ENCODE data around the gene OR5K1. TPM values are rescaled to one million over a fixed set of nuclear protein-coding genes. Genes with fewer than 3 reads are reported as not detected.

The OR5K1 gene
- total and polyA plus RNA-seq, 2 of the 4 experiments (the other 2 are of a cell fraction): not detected

DNA sequence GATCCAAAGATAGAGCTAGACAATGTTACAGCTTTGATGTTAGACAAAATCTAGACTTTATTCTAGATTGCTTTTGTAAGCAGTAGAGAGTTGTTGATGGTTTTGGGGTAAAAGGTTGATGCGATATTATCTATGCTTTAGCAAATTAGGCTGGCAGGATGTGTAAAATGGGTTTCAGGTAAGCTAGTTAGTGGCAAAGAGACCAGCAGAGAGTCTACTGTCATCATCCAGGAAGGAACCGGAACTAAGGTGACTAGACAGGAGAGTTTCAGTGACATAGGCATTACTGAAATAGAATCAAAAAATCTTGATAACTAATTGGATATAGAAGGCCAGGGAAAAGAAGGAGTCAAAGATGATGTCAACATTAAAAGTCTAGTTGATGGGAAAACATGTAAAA, 45.6 kb downstream of the OR5K1 start:
- WGBS, 2 experiments (ENCODE audit: extremely low coverage in 2 of 2, insufficient read length in 1 of 2): 100% methylated on average over 2 of the region's 2 CpGs; no CpG with 5 or more reads in 1 of the 2 experiments
- POLR2A ChIA-PET (ENCODE audit: unreplicated experiment): no interaction called here

More for the DNA sequence above, 45.6 kb downstream of the OR5K1 start:
- Histone ChIP-seq H3K18ac (ENCODE audit: low read depth, low read length) (no peak overlapping the region), H3K27ac (ENCODE audit: insufficient read depth, low read length) (no peak overlapping the region), H4K5ac (ENCODE audit: low read depth, low read length) (no peak overlapping the region), H3K9ac (ENCODE audit: low read depth, low read length) (no peak overlapping the region), H2BK15ac (ENCODE audit: low read depth, low read length) (no peak overlapping the region), H3K4me3 (ENCODE audit: insufficient read depth, low read depth, low read length) (no peak overlapping the region), H3K14ac (replicated peaks; ENCODE audit: low read depth, low read length) (no peak overlapping the region), H3K9me3 (ENCODE audit: control insufficient read depth, insufficient read depth, low read length) (no peaks in the 10 kb centered on the region), H2AFZ (replicated peaks; ENCODE audit: low read length, poor library complexity) (no peak overlapping the region), H2BK20ac (ENCODE audit: low read depth, low read length) (no peak overlapping the region), H3K23ac (ENCODE audit: low read depth, low read length) (no peak overlapping the region), H2AK5ac (ENCODE audit: low read depth, low read length) (no peak overlapping the region), H2BK120ac (ENCODE audit: low read depth, low read length) (no peak overlapping the region), H3K27me3 (ENCODE audit: control insufficient read depth, insufficient read depth, low read length) (no peaks in the 10 kb centered on the region), H3K4ac (ENCODE audit: low read depth, low read length) (no peak overlapping the region), H4K20me1 (ENCODE audit: insufficient read depth, low read length) (no peaks in the 10 kb centered on the region), H3K9me1 (ENCODE audit: insufficient read depth, low read length) (no peaks in the 10 kb centered on the region), H3K79me1 (ENCODE audit: low read depth in 1 of 2, low read length in 2 of 2) (no peaks in the 10 kb centered on the region), H4K8ac (ENCODE audit: low read depth in 2 of 2, low read length in 2 of 2) (no peak overlapping the region), H3K56ac (ENCODE audit: extremely low read depth, insufficient read depth, low read length) (no peak overlapping the region), H2BK5ac (ENCODE audit: low read depth, low read length, poor library complexity, severe bottlenecking) (no peak overlapping the region), H4K91ac (ENCODE audit: insufficient read depth, low read depth, low read length) (no peak overlapping the region), H3K4me2 (ENCODE audit: low read depth, low read length) (no peak overlapping the region), H3K36me3 (ENCODE audit: control insufficient read depth, insufficient read depth, low read length) (no peaks in the 10 kb centered on the region), H2AK9ac (replicated peaks; ENCODE audit: low read depth, low read length, poor library complexity) (no peak overlapping the region), H3K4me1 (ENCODE audit: control insufficient read depth, insufficient read depth, low read length) (no peaks in the 10 kb centered on the region)
- intact Hi-C loops (cut with micrococcal nuclease): no loop called here
- TF ChIP-seq CEBPB (IDR thresholded peaks at IDR 0.05; ENCODE audit: low read depth, low read length): no peak
- TF ChIP-seq, protein P1, sequence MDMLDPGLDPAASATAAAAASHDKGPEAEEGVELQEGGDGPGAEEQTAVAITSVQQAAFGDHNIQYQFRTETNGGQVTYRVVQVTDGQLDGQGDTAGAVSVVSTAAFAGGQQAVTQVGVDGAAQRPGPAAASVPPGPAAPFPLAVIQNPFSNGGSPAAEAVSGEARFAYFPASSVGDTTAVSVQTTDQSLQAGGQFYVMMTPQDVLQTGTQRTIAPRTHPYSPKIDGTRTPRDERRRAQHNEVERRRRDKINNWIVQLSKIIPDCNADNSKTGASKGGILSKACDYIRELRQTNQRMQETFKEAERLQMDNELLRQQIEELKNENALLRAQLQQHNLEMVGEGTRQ (IDR thresholded peaks at IDR 0.05; ENCODE audit: low read depth, low read length): no peak
- no peak for TF ChIP-seq CHD1 (IDR thresholded peaks at IDR 0.05; ENCODE audit: low read depth, low read length)
- no peak for TF ChIP-seq RAD21 (IDR thresholded peaks at IDR 0.05; ENCODE audit: low read length)
- TF ChIP-seq RCOR1 (IDR thresholded peaks at IDR 0.05; ENCODE audit: insufficient replicate concordance, low read length): no peak
- dilution Hi-C loops (cut with HindIII; ENCODE audit: low sequenced_read_pairs, unreplicated experiment): no loop called here
- CTCF ChIA-PET: no interaction called here
- DNase-seq (no peak), ATAC-seq (ENCODE audit: low read depth) (no peak)
- in situ Hi-C loops (cut with MboI; ENCODE audit: low sequenced_read_pairs): no loop called here
- no TSS peak for BruUV-seq (replicated peaks)
